HuH-7.5 (cell line): ENCODE results near the gene ANOS1.
"Not testable (repeated sequence)": the region's sequence is repeated elsewhere in the genome, so short reads cannot be mapped to it uniquely, and the experiment has no call there.

ENCODE experiments used
- DNase-seq: peaks from one replicate; pipeline ENCODE4 v3.0.0; 2011; ENCODE audit warnings: low spot score

ANOS1 gene

GRCh38 chrX:8607326-8607725, 124.6 kb downstream of the ANOS1 start:
- no peak for DNase-seq

- no peak for DNase-seq
These were observed 127.8 kb downstream of the ANOS1 start for GRCh38 chrX:8604131-8604530.

- DNase-seq: no peak
These were observed 140.4 kb downstream of the ANOS1 start for GRCh38 chrX:8591501-8591900.

GRCh38 chrX:8586953-8587352, 145.0 kb downstream of the ANOS1 start:
- DNase-seq: no peak

GRCh38 chrX:8579602-8580001, 152.3 kb downstream of the ANOS1 start:
- DNase-seq: no peak

GRCh38 chrX:8576821-8577220, 155.1 kb downstream of the ANOS1 start:
- no peak for DNase-seq

GRCh38 chrX:8565729-8566128, 166.2 kb downstream of the ANOS1 start:
- no peak for DNase-seq

GRCh38 chrX:8548446-8548845, 183.5 kb downstream of the ANOS1 start:
- no peak for DNase-seq

GRCh38 chrX:8546715-8547114, 185.2 kb downstream of the ANOS1 start:
- no peak for DNase-seq

GRCh38 chrX:8520791-8521190, 211.1 kb downstream of the ANOS1 start:
- DNase-seq: no peak

GRCh38 chrX:8520178-8520577, 211.8 kb downstream of the ANOS1 start:
- DNase-seq: no peak

GRCh38 chrX:8504451-8504850, 227.5 kb downstream of the ANOS1 start:
- no peak for DNase-seq

GRCh38 chrX:8502101-8502500, 229.8 kb downstream of the ANOS1 start:
- DNase-seq: not testable (repeated sequence)

- DNase-seq: no peak
These were observed 231.7 kb downstream of the ANOS1 start for GRCh38 chrX:8500203-8500602.

- DNase-seq: not testable (repeated sequence)
These were observed 236.9 kb downstream of the ANOS1 start for GRCh38 chrX:8495036-8495435.

- no peak for DNase-seq
These were observed 247.5 kb downstream of the ANOS1 start for GRCh38 chrX:8484360-8484949.
